Endometrium (tissue), 2 donors: ENCODE results near the gene C16orf87.

Experiments
- FAIRE-seq: peaks from 2 replicates; lab custom pipeline; 2012; peaks lifted over from hg19 to GRCh38; lab: Jason Lieb, UNC
- donor health status: control.
- donor health status: control.

The C16orf87 gene

DNA sequence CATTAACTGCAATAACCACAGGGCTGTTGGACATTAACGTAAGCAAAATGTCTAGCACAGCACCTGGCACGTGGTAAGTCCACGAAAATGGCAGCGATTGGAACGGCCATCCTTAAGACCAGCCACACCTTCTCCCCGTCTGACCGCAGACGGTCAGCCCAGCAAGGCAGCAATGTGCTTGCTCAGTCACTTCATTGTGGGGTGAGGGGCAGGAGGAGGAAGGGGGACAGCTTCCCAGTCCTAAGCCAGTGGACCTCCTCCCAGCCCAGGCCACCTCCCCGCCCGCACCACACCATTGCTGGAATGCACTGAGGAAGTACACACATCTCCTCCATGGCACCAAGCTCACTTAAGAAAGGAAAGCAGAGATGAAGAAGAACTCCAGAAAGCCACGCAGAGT lies 74.2 kb downstream of the C16orf87 start:
- no peak for FAIRE-seq

DNA sequence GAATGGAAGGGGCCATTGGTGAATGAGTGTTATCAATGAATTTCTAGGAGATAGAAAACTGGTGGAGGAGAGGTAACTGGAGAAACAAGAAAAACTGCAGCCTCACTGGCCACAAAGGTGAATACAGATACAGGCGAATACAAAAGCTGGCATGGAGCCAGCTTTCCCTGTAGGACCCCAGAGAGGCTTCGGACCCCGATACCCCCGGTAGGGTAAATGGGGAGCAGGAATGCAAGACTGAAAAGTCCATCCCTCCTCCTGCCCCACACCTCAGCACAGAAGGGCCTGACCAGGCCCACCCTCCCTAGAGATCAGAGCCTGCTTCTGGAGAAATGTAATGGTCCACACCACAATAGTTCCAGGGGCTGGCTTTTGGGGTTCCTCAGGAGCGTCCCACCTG lies 78.0 kb downstream of the C16orf87 start:
- no peak for FAIRE-seq

DNA sequence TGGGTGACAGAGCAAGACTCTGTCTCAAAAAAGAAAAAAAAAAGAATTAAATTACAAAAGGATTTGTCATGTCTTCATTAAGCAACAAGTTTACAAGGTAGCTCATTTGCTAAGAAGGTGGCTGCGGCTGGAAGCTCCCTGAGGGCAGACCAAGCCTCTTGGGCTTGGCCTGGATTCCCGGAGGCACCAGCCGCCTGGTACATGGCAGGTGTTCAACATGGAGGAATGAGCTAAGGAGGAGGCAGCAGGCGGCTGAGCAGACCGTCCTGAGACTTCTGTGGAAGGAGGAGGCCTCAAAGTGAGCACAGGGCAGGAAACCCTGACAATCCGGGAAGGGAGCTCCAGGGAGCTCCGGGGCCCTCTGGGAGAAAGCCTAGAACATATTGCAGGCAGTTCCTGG lies 79.6 kb downstream of the C16orf87 start:
- no peak for FAIRE-seq

DNA sequence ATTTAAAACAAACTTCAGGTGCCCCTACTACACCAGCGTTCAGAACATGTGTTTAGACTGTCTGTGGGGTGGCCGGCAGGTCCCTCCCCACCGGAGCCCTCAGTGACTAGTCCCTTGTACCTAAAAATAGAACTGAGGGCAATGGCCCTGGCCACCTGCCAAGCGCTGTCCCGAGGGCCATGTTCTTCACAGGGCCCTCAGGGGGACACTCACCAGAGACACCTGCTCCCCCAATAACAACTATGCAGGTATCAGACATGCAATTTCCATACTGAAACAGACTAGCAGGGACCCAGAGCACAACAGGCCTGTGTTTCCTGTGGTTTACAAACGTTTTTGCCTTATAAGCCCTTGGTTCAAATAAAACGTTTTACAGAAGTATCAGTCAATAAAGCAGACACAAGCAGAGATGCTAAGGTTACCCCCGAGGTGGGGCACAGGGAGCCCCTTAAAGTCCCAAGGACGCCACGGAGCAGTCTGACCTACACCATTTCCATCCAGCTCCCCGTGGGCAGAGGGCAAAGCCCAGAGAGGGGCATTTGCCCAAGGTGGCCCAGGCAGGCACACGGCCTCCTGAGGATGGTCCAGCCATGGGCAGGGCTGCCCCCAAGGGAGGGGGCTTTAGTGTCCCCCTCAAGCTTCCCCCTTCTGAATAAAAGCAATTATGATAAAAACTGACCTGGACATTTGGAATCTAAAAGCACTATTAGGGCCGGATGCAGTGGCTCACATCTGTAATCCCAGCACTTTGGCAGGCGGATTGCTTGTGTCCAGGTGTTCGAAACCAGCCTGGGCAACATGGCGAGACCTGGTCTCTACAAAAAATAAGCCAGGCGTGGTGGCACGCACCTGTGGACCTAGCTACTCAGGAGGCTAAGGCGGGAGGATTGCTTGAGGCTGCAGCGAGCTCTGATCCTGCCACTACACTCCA lies 81.9 kb downstream of the C16orf87 start:
- no peak for FAIRE-seq

DNA sequence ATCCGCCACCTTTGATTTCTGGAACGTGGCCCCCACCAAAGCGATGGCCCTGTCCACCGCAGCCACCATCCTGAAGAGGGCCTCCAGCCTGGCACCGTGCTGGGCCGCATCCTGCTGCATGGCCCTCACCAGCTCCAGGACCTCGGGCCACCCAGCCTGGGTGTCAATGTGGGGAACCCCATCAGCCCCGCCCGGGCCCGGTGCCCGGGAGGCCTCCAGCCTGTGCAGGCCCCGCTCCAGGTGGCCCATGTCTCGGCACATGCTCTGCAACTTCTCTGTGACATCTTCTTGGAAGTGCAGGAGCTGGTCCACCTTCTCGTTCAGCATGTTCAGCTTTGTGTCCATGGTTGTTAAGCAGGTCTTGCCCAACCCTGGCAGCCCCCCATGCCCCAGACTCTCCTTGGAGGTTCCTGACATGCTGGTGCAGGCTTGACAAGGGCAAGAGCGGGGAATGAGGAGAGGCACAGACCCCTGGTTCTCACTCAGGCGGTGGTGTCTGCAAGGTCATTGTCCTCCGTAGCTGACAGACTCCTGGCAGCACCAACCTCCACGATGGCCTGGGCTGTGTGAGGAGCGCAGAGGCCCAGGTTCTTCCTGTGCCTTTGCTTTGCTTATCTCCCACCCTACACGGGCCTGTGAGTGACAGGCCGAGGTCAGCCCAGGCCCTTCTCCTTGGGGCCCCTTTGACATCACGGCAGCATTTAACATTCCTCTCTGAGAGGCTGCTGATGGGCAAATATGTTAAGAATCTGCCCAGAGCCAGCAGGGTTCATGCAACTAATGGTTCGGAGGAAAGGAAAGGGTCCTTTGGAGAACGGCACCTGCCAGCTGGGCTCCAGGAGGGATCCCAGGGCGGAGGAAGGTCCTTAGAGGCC lies 83.0 kb downstream of the C16orf87 start, which contains the start of gene MYLK3:
Gene MYLK3, minus strand, starts transcription at position 568 of the 875 bp plus-strand sequence. Its CDS starts 151 bp downstream, at position 417.
- FAIRE-seq, result no peak

DNA sequence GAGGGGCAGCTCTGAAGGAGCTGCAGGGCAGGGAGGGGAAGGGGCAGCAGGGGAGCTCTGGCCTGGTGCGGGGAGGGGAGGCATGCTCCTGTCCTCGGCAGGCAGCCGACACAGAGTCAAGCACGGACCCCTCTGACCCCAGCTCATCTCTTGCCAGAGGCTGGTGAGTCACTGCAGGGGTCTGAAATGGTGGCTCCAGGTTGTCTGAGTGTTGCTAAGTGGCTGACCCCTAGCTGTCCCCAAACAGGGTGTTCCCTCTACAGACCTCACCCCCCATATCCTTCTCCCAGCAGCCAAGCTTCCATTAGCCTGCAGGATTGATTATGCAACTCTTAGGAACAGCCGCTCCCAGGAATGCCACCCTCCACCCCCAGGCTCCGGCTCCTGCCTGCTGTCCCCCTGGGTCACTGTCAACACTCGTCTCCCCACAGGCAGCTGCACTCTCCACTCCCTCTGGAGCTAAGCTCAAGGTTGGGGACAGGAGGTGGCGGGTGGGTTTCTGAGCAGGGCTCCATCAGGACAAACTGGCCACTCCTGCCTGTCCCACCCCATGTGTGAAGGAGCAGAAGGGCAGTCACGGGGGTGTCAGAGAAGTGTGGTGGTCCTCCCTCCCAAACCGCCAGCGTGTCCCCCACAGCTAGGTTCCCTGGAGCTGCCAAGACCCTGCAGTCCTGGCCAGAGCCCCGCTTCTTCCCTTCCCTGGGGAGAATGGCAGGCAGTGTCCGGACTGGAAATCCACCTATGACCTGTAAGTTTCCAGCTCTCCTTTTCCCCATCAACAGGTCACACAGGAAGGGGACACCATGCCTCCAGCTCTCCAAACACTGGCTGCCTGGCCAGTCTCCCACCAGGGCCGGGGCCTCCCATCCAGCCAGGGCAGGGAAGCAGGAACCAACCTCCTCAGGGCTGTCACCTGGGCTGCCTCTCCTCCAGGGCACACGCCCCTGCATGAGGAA lies 83.9 kb downstream of the C16orf87 start:
- FAIRE-seq, result no peak
